B cell (primary cell): ENCODE results near the gene CPM.

Experiments
- EZH2 ChIP-seq: IDR thresholded peaks from 2 replicates; pipeline ENCODE4 v1.6.1; 2012; ENCODE audit warnings: borderline replicate concordance, low read depth, mild to moderate bottlenecking, moderate library complexity, low read length; ENCODE audit not compliant: insufficient read depth, poor library complexity, severe bottlenecking
- TF ChIP-seq, protein P1 (sequence below): fragments of 200-600 bp; IDR thresholded peaks from one replicate; pipeline ENCODE4 v1.8.0; 2022; ENCODE audit warnings: antibody characterized with exemption, mild to moderate bottlenecking

DNA sequence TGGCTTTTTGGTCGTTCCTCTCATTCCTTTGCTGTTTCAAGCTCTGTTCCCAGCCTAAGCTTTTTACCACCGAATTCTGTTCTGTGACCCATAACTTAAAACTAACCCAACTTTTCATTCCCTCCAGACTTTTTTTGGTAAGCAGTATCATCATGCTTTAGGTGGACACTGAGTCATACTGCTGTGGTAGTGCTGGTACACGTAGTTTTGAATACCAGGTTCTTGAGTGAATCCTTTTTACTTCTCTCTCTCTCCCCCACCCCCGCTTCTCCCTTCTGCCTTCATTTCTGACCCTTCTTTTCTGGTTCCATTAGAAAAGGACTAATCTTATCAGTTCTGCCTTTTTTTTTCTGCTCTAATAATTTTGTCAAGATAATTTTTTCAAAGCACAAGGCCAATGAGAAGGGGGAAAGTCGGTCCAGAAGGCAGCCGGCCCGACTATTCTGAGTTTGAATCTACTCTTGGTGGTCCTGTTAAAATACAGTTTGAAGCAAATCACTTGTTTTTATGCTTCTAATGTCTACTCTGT, 127.3 kb downstream of the CPM start:
- TF ChIP-seq, protein P1, sequence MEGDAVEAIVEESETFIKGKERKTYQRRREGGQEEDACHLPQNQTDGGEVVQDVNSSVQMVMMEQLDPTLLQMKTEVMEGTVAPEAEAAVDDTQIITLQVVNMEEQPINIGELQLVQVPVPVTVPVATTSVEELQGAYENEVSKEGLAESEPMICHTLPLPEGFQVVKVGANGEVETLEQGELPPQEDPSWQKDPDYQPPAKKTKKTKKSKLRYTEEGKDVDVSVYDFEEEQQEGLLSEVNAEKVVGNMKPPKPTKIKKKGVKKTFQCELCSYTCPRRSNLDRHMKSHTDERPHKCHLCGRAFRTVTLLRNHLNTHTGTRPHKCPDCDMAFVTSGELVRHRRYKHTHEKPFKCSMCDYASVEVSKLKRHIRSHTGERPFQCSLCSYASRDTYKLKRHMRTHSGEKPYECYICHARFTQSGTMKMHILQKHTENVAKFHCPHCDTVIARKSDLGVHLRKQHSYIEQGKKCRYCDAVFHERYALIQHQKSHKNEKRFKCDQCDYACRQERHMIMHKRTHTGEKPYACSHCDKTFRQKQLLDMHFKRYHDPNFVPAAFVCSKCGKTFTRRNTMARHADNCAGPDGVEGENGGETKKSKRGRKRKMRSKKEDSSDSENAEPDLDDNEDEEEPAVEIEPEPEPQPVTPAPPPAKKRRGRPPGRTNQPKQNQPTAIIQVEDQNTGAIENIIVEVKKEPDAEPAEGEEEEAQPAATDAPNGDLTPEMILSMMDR = no peak
- TF ChIP-seq EZH2 = no peak
